HG02852 (cell line): ENCODE measurements around the gene SLC25A38.
"Not testable (repeated sequence)": the region's sequence is repeated elsewhere in the genome, so short reads cannot be mapped to it uniquely, and the experiment has no call there.

Source experiments
- ATAC-seq: cut with Tn5 transposase; IDR thresholded peaks from one replicate; pipeline ENCODE4 v1.9.1; 2021; ENCODE audit warnings: mild to moderate bottlenecking, moderate library complexity; ENCODE audit not compliant: unreplicated experiment

The SLC25A38 gene

GRCh38 chr3:39407259-39407629 lies 24.1 kb downstream of the SLC25A38 start:
- no peak for ATAC-seq

GRCh38 chr3:39407773-39408492 lies 24.8 kb downstream of the SLC25A38 start:
- no peak for ATAC-seq

- no peak for ATAC-seq
Measured at GRCh38 chr3:39408493-39409372, 25.6 kb downstream of the SLC25A38 start.

GRCh38 chr3:39409514-39410136 lies 26.5 kb downstream of the SLC25A38 start:
- ATAC-seq: no peak

GRCh38 chr3:39410893-39411292 lies 27.7 kb downstream of the SLC25A38 start:
- ATAC-seq: no peak

GRCh38 chr3:39412668-39413260 lies 29.6 kb downstream of the SLC25A38 start:
- ATAC-seq: no peak

- ATAC-seq: no peak
Measured at GRCh38 chr3:39413691-39414420, 30.7 kb downstream of the SLC25A38 start.

GRCh38 chr3:39414421-39414907 lies 31.3 kb downstream of the SLC25A38 start:
- ATAC-seq: no peak

- not testable (repeated sequence) for ATAC-seq
Measured at GRCh38 chr3:39415302-39415701, 32.1 kb downstream of the SLC25A38 start.

GRCh38 chr3:39415983-39416382 lies 32.8 kb downstream of the SLC25A38 start:
- no peak for ATAC-seq

GRCh38 chr3:39416998-39417397 lies 33.8 kb downstream of the SLC25A38 start:
- not testable (repeated sequence) for ATAC-seq

GRCh38 chr3:39418556-39419225 lies 35.5 kb downstream of the SLC25A38 start:
- ATAC-seq: not testable (repeated sequence)

- ATAC-seq: no peak
Measured at GRCh38 chr3:39419742-39420315, 36.7 kb downstream of the SLC25A38 start.

GRCh38 chr3:39420543-39420942 lies 37.4 kb downstream of the SLC25A38 start:
- ATAC-seq: no peak

- ATAC-seq: no peak
Measured at GRCh38 chr3:39423436-39423970, 40.3 kb downstream of the SLC25A38 start.

GRCh38 chr3:39426312-39426711 lies 43.1 kb downstream of the SLC25A38 start:
- ATAC-seq: no peak

GRCh38 chr3:39427506-39427905 lies 44.3 kb downstream of the SLC25A38 start:
- no peak for ATAC-seq

- no peak for ATAC-seq
Measured at GRCh38 chr3:39428745-39429201, 45.6 kb downstream of the SLC25A38 start.

GRCh38 chr3:39429466-39429865 lies 46.3 kb downstream of the SLC25A38 start:
- no peak for ATAC-seq
